Gastroesophageal sphincter (tissue), 3 donors: ENCODE data around the gene FBXO3.

Source experiments
- CTCF ChIP-seq, 4 experiments: fragments of 200-600 bp in 2 of 4; fragments of 450-650 bp in 2 of 4; sonication (generic) in 1 of 4; IDR thresholded peaks; one replicate each; pipeline ENCODE4 v1.5.1; 2017 to 2019; ENCODE audit warnings: antibody characterized with exemption in 4 of 4, mild to moderate bottlenecking in 2 of 4, moderate library complexity in 2 of 4
- POLR2A ChIP-seq, 2 donors: fragments of 450-650 bp; IDR thresholded peaks; one replicate each; pipeline ENCODE4 v1.6.1; 2017; ENCODE audit warnings: antibody characterized with exemption in 2 of 2, mild to moderate bottlenecking in 2 of 2, moderate library complexity in 1 of 2

- no peak for TF ChIP-seq POLR2A (IDR thresholded peaks at IDR 0.05)
- no peak for TF ChIP-seq CTCF (IDR thresholded peaks at IDR 0.05)
Measured at GRCh38 chr11:33772870-33773269, 1.4 kb downstream of the FBXO3 start.
